CD4-positive, alpha-beta T cell treated with Interleukin-1 beta for 1 hour (primary cell): ENCODE results near the gene TMEM18.

Experiments used
- DNase-seq, 2 donors: peaks; one replicate each; pipeline ENCODE4 v3.0.0-alpha.2; 2020 to 2022

The TMEM18 gene

DNA sequence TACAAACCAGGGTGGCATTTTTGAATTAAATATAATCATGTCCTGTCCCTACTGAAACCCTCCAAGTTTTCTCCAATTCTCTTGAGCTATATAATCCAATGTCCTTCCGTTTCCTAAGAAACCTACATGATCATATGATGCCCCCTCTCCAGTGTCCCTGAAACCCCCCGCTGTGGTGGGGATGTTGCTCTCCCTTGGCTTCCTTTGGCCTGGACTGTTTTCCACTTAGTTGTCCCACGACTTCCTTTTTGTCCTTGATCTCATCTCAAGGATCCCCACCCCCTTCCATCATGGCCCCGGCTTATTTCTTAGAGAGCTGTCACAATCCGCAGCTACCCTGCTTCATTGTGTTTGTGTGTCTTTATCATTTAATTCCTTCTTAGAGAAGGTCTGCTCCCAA is 43.8 kb downstream of the TMEM18 start:
- no peak for DNase-seq

DNA sequence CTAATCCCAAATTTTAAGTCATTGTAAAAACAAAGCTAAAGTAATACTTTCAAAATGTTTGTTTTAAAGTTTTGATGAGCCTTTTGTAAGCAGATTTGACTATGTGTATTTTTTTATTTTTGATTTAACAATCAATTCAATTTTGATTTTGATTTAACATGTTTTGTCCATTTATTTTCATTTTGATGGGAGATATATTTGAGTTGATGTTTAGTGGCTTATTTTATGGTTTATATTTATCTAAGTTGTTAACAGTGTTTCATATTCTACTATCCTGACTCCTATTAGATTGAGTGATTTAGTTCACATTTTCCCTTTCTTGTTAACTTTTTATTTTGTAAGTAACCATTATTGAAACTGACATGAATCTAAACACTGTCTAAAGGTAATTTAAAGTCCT is 44.7 kb downstream of the TMEM18 start:
- DNase-seq: no peak

DNA sequence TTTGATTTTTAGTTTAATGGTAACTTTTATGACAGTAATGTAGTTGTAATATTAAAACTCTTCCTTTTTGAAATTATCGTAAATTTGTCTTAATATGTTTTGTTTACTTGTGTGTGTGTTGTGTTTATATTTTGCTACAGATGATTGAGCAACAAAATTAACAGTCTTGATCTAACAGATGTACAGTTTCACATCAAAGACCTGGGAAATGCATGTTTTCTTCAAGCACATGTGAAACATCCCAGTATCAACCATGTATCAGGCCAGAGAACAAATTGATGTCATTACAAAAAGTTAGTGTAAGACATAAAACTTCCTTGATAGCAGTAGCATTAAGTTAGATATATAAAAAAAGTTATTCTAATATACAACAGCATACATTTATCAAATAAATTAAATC is 45.5 kb downstream of the TMEM18 start:
- no peak for DNase-seq

DNA sequence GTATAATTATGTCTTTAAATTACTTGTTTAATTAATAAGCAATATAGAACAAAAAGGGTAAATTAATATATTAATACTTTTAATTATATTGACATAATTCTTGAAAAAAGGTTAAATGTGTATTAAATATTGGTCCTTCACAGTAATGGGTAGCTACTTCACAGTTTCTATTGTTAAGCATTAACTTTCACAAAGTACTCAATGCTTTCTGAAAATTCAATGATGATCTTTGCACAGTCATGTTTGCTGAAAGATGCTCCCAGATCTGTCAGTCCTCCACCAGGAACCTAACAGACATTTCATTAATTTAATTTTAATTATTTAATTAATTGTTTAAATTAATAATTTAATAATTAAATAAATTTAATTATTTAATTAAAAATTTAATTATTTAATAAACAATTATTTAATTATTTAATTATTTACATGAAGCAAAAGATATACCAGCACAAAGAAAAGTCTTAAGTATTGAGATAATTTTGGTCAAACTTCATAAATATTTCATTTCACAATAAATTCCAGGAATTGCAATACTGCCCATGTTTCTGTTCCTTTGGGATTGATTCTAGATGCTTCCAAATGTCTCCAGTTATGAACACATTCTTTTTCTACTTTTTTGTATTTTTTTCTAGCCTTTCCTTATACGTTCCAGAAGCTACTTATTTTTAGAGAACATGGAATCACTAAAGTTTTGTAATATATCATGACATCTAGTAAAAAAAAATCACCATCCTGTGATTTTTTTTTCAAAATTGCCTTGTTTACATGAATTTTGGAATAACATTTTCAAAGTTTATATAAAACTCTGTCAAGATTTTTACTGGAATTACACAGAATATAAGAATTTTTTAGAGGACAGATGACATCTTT is 46.5 kb downstream of the TMEM18 start:
- no peak for DNase-seq

- no peak for DNase-seq
These were observed 47.2 kb downstream of the TMEM18 start for GRCh38 chr2:629961-630360.

DNA sequence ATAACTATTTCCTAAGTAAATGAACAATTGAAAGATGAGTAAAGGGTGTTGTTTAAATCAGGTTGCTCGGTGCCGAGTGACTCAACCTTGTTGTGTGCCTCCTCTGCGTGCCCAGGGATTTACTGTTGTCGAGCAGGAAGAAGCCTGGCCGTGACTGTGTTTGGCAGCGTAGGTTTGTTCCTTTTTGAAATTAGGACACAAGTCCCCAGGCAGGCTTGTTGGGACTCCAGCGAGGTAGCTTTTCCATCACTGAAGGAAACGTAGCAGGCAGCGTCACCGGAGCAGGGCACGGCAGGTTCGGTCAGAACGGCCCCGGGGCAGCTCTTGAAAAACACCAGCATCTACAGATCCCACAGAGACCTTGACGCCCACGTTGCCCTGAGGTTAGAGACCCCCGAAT is 48.6 kb downstream of the TMEM18 start:
- no peak for DNase-seq

GRCh38 chr2:627926-628560 is 49.2 kb downstream of the TMEM18 start:
- no peak for DNase-seq

DNA sequence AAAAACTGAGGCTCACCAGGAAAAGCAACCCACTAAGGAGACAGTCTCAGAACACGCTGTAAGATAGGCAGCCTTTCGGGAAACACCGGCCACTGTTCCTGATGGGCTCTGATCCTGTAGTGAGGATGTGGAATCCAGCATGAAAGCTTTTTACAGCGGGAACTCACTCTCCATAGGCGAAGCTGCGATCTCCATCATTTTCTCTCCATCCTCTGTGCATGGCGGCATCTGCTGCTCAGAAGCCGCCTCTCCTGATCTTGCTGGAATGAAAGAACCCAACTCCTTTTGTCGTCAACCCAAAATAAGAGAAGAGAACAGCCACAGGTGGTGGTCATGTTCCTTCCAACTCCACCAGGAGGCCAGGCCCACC is 49.9 kb downstream of the TMEM18 start:
- DNase-seq: no peak

DNA sequence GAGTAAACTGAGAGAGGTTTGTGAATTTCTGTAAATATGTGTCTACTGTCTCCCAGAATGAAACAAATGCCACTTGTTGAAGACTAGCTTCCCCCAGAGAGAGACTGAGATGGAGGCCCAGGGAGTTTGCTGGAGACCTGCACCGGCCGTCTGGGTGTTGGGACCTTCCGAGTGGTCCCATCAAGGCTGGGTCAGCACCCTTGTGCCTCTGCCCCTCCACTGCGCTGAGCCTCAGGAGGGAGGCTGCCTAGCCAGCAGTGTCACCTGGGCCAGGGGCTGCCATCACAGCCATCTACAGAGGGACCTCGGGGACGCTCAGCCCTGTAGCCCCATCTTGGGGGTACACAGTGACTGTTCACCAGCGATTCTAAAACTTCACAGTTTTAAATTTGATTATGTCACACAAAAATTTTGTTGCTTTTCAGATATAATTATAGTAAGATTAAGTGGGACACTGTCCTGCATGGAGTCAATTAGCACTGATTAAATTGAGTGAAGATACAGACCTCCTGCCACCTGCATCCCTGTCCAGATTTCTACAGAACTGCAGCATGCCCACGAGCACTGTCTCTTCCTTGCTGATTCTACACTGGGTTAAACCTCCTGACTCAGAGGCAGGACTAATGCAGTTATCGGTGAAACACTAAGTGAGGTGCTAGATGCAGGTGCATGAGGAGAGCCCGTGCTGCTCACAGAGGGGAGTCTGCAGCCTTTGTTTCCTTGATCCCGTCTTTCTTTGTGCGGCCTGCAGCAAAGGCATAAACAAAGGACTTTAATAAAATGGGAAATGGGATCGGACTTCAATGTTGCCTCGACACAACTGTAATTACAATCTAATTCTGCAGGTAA is 50.5 kb downstream of the TMEM18 start:
- no peak for DNase-seq

DNA sequence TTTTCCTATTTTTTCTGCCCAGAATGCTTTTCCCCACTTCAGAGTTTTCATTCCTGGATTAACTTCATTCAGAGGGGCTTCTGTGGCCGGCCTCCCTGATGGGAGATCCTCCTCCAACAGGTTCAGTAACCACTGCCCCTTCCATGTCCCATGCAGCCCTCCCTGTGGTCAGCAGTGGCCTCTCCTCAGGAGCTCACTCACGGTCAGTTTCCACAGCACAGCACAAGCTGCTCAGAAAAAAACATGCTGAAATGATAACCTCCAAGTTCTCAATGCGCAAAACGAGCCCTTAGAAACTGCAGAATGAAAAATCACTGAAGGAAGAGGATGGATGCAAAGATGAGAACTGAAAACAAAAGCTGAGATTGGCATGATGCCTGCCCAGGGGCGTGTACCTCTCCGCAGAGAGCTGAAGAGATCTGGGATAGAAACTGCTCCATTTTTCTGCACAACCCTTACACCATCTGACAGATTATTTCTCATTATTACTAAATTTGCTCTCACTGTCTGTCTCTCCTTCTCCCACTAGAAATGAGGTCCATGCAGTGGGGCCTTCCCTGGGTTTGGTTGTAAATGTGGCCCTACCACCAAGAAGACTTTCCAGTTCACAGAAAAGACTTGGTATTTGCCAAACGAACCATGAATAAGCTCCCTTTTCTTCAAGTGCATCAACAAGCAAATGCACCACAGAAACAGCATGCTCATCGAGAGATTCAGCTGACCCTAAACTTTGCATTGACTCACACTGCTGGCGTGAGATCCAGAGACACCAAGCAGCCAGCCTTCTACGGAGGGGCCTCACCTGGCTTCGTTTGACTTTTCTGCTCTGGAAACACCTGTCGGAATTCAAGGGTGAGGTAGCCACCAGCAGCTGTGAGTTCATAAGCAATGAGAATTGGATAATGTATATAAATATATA is 51.5 kb downstream of the TMEM18 start:
- no peak for DNase-seq

GRCh38 chr2:624551-625347 is 52.5 kb downstream of the TMEM18 start:
- no peak for DNase-seq

DNA sequence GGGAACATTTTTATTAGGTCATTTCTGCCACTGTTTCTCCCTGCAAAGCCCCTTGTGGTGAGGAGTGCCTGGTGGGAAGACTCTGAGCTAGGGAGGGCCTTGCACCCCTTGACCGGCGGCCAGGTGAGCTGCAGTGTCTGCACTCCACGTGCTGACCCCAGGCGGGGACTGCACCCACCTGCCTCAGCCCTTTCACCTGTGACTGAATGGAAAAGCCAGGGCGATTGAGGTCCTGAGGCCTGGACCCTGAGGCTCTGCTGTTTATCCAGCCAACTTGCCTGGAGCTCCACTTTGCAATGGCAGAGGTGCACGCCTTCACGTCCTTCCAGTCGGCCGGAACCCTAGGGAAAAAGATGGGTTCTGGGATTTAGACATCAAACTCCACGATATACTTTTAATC is 53.1 kb downstream of the TMEM18 start:
- no peak for DNase-seq

DNA sequence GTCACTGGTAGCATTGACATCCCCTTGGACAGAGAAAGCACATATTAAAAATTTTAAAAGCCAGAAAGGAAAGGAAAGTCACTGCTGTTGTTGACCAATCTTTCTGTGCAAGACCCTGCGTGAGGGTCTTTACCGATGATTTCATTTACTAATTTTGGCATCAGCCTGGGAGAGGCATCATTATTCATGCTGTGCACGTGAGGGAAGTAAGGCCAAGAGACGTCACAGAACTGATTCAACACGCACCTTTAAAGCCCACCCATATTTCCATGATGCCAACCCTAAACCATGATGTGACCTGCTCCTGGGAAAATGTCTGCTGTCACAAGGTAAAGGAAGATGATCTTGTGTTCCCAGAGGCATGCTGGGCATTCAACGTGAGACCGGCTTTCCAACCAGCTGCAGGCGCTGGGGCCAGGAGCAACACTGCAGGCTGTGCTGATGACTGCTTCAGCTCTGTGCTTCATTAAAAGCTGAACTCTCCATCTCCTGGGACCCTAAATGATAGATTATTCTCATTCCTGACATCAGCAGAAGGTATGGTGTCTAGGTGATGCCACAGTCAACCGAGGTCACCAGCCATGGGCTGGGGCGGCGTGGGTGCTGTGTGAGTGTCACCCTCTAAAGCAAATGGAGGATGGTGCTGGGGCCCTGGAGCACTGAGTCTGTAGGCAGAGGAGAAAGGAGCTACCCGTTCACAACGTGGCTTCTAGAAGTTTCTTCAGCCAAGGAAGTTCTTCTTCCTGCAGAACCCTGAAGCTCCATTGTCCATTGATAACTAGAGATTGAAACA is 53.9 kb downstream of the TMEM18 start:
- no peak for DNase-seq

DNA sequence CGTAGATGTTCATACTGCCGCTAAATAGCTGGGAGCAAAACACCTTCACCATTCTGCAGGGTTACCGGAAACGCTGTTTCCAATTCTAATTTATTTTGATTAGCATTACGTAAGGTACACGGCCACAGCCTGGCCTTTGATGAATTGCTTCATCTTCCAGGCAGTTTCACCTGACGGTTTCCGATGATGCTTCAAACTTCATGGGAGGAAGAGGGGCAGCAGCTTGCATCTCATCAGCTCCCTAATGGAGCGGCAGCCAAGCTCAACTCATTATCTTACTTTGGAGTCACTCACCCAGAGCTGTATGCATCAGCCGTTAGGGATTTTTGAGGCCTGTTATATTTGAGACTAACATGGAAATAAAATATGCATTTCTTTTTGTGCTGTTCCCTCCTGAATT is 54.8 kb downstream of the TMEM18 start:
- DNase-seq: no peak

DNA sequence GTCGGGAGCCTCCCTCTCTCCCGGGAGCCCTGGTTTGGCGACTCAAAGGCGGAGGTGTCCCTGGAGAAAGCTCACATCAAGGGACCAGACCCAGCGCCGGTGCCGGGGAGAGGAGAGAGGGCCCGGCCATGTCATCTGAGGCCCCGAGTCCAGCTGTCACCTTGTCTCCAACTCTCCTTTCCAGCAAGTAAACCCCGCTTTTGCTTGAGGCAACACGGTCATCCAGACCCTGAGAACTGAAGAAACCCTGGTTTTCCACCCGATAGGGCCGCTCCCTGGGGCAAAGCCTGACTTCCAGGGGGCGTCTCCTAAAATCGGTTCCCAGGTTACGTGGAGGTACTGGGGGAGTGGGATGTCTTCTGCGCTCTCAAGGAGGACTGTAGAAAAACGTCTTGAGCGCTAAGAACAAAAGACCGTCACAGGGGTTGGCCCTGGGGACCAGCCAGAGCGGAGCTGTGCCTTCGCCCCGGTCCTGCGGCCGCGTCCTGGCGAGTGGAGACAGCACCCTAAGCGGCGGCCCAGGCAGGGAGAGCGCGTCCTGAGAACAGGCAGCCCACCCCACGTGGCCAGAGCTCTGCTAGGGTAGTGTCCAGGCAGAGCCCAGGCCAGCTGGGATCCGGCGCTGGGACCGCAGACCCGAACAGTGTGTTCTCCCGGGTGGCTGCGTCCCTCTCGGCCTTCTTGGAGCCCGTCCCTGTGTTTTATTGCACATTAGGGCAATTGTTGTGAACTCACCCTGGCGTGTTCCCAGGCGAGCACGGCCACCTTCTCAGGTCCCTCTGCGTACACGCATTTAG is 55.7 kb downstream of the TMEM18 start:
- no peak for DNase-seq

GRCh38 chr2:620471-621302 is 56.5 kb downstream of the TMEM18 start:
- no peak for DNase-seq

GRCh38 chr2:620004-620403 is 57.2 kb downstream of the TMEM18 start:
- no peak for DNase-seq

DNA sequence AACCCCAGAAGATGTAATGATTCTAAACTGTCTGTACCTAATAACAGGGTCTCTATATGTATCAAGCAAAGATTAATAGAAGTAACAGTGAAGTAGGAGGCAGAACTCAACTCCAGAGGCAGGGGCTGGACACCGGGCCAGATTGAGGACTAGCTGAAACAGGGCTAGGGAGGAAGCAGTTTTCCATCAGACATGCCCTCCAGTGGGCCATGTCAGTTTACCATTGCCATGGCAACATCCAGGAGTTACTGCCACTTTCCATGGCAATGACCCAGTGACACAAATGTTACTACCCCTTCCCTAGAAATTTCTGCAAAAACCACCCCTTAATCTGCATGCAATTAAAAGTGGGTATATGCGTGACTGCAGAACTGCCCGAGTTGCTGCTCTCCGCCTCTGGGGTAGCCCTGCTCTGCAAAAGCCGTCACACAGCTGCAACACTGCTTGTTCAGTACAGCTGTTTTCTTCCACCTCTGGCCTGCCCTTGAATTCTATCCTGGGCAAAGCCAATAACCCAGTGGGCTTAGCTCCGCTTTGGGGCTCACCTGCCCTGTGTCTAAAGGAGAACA is 58.7 kb downstream of the TMEM18 start:
- no peak for DNase-seq

DNA sequence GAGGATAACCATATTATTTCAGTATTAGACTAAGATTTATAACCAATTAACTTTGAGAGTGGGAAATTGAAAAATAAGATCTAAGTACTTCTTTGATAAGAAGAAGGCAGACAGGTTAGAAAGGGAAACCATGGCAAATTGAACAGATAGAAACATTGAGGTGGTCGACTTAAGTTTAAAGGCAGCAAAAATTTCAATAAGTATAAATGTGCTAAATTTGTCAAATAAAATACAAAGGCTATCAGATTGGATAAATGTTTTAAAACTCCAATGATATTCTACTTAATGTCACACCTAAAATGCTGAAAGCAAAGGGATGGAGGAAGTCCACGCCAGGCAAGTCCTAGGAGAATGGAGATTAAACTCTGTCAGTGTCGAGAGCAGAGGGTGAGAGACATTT is 59.2 kb downstream of the TMEM18 start:
- no peak for DNase-seq
